HepG2 (cell line): ENCODE results near the gene TAPBP. TPM values are rescaled to one million over a fixed set of nuclear protein-coding genes. Genes with fewer than 3 reads are reported as not detected.

Experiments used
- ISX ChIP-seq: sonication (generic); formaldehyde crosslinking; conservative IDR thresholded peaks from 2 replicates; pipeline ENCODE4 v1.5.0; 2020; ENCODE audit warnings: missing genetic modification reagents
- KLF11 ChIP-seq: IDR thresholded peaks from 2 replicates; pipeline ENCODE4 v1.6.1; 2016; ENCODE audit warnings: missing compliant biosample characterization
- KLF16 ChIP-seq, 2 experiments: sonication (generic) in 1 of 2; formaldehyde crosslinking in 1 of 2; IDR thresholded peaks; 2 replicates each; pipeline versions ENCODE4 v1.6.1 to v1.8.0; 2016 to 2023; ENCODE audit warnings: missing genetic modification reagents in 2 of 2, missing compliant biosample characterization in 1 of 2
- MZF1 ChIP-seq: sonication (generic); formaldehyde crosslinking; IDR thresholded peaks from 2 replicates; pipeline ENCODE4 v1.8.1; 2023; ENCODE audit warnings: mild to moderate bottlenecking, missing genetic modification reagents, borderline replicate concordance
- NR3C1 ChIP-seq: sonication (generic); formaldehyde crosslinking; IDR thresholded peaks from 2 replicates; pipeline ENCODE4 v1.4.0; 2020; ENCODE audit warnings: missing genetic modification reagents
- PHF20 ChIP-seq: sonication (generic); formaldehyde crosslinking; IDR thresholded peaks from 2 replicates; pipeline ENCODE4 v1.5.0; 2020; ENCODE audit warnings: mild to moderate bottlenecking, missing genetic modification reagents
- RBM39 ChIP-seq: fragments of 200-400 bp; formaldehyde crosslinking; IDR thresholded peaks from one replicate; pipeline ENCODE4 v1.6.1; 2018; ENCODE audit warnings: antibody characterized with exemption, mild to moderate bottlenecking, low read depth, low read length; ENCODE audit not compliant: poor library complexity, severe bottlenecking
- THYN1 ChIP-seq: sonication (generic); formaldehyde crosslinking; IDR thresholded peaks from 2 replicates; pipeline ENCODE4 v1.8.1; 2023; ENCODE audit warnings: low read depth, mild to moderate bottlenecking, moderate library complexity, missing genetic modification reagents, borderline replicate concordance
- TRIM24 ChIP-seq: sonication (generic); formaldehyde crosslinking; IDR thresholded peaks from 2 replicates; pipeline ENCODE4 v1.8.0; 2022; ENCODE audit warnings: mild to moderate bottlenecking, missing genetic modification reagents
- TSC22D2 ChIP-seq: sonication (generic); formaldehyde crosslinking; IDR thresholded peaks from 2 replicates; pipeline ENCODE4 v1.5.1; 2020; ENCODE audit warnings: missing genetic modification reagents, mild to moderate bottlenecking, borderline replicate concordance
- ZEB1 ChIP-seq: IDR thresholded peaks from 2 replicates; pipeline ENCODE4 v1.6.1; 2012; ENCODE audit warnings: mild to moderate bottlenecking, low read depth, inconsistent platforms; ENCODE audit not compliant: insufficient replicate concordance
- ZFP36 ChIP-seq: fragments of 150-350 bp; IDR thresholded peaks from 2 replicates; pipeline ENCODE4 v1.6.1; 2018; ENCODE audit warnings: borderline replicate concordance, low read length, low read depth; ENCODE audit not compliant: partially characterized antibody
- ZFP82 ChIP-seq: sonication (generic); formaldehyde crosslinking; IDR thresholded peaks from 2 replicates; pipeline ENCODE4 v1.5.1; 2020; ENCODE audit warnings: mild to moderate bottlenecking, missing genetic modification reagents, borderline replicate concordance
- ZFX ChIP-seq: sonication (generic); formaldehyde crosslinking; IDR thresholded peaks from 2 replicates; pipeline ENCODE4 v1.4.0; 2020; ENCODE audit warnings: mild to moderate bottlenecking, low read depth, missing genetic modification reagents, moderate library complexity
- ZMYM3 ChIP-seq: sonication (generic); formaldehyde crosslinking; IDR thresholded peaks from 2 replicates; pipeline ENCODE4 v1.5.1; 2020; ENCODE audit warnings: mild to moderate bottlenecking, missing genetic modification reagents
- ZNF329 ChIP-seq: sonication (generic); formaldehyde crosslinking; IDR thresholded peaks from 2 replicates; pipeline ENCODE4 v1.9.0; 2021; ENCODE audit warnings: low read depth, mild to moderate bottlenecking, missing genetic modification reagents
- ZNF615 ChIP-seq: sonication (generic); formaldehyde crosslinking; IDR thresholded peaks from 2 replicates; pipeline ENCODE4 v1.5.0; 2020; ENCODE audit warnings: mild to moderate bottlenecking, missing genetic modification reagents, borderline replicate concordance
- ZNF713 ChIP-seq: sonication (generic); formaldehyde crosslinking; IDR thresholded peaks from 2 replicates; pipeline ENCODE4 v1.4.0; 2020; ENCODE audit warnings: mild to moderate bottlenecking, missing genetic modification reagents
- ZSCAN31 ChIP-seq: sonication (generic); formaldehyde crosslinking; IDR thresholded peaks from 2 replicates; pipeline ENCODE4 v1.5.0; 2020; ENCODE audit warnings: low read depth, mild to moderate bottlenecking, missing genetic modification reagents
- polyA plus RNA-seq, 8 experiments: library from polyadenylated mRNA; depleted of rRNA in 3 of 8; stranded (reverse) in 7 of 8; unstranded in 1 of 8; fragments of >200 nt; fragmentation: Illumina TruSeq in 4 of 8; extraction: Trizol in 4 of 8; gene quantifications; 2 replicates each; pipeline versions ENCODE4 v1.2.1 to v1.2.3, GENCODE V29; 2011 to 2016; ENCODE audit warnings: low read depth in 4 of 8, missing spikeins in 1 of 8, mixed read lengths in 1 of 8; ENCODE audit not compliant: insufficient read depth in 1 of 8
- total RNA-seq, 5 experiments: library from RNA; depleted of rRNA; stranded (reverse); fragments of >200 nt; fragmentation: Illumina TruSeq; extraction: Trizol; gene quantifications; 2 replicates each; pipeline ENCODE4 v1.2.3, GENCODE V29; 2016; ENCODE audit warnings: low read depth in 1 of 5
- TF ChIP-seq, protein P1 (sequence below): IDR thresholded peaks from 2 replicates; pipeline ENCODE4 v1.4.0; 2020; ENCODE audit warnings: mild to moderate bottlenecking, missing genetic modification reagents
- TF ChIP-seq, protein P2 (sequence below): sonication (generic); formaldehyde crosslinking; IDR thresholded peaks from 2 replicates; pipeline ENCODE4 v1.9.0; 2021; ENCODE audit warnings: missing genetic modification reagents, borderline replicate concordance
- TF ChIP-seq, protein P3 (sequence below): sonication (generic); formaldehyde crosslinking; IDR thresholded peaks from 2 replicates; pipeline ENCODE4 v1.8.1; 2023; ENCODE audit warnings: mild to moderate bottlenecking, missing genetic modification reagents

TAPBP gene
- total and polyA plus RNA-seq, 2 of the 13 experiments (the other 11 are each of a cell fraction or from before 2014, with no cell fraction given), result 27.4 to 32.3 TPM

DNA sequence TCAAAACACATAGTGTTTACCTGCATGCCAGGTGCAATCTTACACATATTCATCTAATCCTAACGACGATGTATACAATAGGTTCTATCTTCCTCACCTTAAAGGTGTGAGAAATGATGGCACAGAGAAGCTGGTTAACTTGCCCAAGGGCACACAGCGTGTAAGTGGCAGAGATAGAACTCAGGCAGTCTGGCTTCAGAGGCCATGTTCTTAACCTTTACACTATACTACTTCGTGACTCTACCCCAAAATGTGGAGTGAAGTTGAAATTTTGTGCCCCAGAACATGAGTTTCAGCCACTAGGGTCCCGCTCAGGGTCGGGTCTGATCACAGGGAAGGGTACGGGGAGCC is 42.8 kb downstream of the TAPBP start (continued):
- TF ChIP-seq KLF11 (CRISPR knock-in tag), result no peak
- TF ChIP-seq ZNF615 (CRISPR knock-in tag), result no peak
- TF ChIP-seq ZSCAN31 (CRISPR knock-in tag), result no peak
- TF ChIP-seq TSC22D2 (CRISPR knock-in tag), result no peak
- TF ChIP-seq ZFP36, result peak; percentile 72
- TF ChIP-seq, protein P1, sequence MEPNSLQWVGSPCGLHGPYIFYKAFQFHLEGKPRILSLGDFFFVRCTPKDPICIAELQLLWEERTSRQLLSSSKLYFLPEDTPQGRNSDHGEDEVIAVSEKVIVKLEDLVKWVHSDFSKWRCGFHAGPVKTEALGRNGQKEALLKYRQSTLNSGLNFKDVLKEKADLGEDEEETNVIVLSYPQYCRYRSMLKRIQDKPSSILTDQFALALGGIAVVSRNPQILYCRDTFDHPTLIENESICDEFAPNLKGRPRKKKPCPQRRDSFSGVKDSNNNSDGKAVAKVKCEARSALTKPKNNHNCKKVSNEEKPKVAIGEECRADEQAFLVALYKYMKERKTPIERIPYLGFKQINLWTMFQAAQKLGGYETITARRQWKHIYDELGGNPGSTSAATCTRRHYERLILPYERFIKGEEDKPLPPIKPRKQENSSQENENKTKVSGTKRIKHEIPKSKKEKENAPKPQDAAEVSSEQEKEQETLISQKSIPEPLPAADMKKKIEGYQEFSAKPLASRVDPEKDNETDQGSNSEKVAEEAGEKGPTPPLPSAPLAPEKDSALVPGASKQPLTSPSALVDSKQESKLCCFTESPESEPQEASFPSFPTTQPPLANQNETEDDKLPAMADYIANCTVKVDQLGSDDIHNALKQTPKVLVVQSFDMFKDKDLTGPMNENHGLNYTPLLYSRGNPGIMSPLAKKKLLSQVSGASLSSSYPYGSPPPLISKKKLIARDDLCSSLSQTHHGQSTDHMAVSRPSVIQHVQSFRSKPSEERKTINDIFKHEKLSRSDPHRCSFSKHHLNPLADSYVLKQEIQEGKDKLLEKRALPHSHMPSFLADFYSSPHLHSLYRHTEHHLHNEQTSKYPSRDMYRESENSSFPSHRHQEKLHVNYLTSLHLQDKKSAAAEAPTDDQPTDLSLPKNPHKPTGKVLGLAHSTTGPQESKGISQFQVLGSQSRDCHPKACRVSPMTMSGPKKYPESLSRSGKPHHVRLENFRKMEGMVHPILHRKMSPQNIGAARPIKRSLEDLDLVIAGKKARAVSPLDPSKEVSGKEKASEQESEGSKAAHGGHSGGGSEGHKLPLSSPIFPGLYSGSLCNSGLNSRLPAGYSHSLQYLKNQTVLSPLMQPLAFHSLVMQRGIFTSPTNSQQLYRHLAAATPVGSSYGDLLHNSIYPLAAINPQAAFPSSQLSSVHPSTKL (CRISPR knock-in tag), result no peak
- TF ChIP-seq ZEB1, result peak; percentile 18
- TF ChIP-seq, protein P2, sequence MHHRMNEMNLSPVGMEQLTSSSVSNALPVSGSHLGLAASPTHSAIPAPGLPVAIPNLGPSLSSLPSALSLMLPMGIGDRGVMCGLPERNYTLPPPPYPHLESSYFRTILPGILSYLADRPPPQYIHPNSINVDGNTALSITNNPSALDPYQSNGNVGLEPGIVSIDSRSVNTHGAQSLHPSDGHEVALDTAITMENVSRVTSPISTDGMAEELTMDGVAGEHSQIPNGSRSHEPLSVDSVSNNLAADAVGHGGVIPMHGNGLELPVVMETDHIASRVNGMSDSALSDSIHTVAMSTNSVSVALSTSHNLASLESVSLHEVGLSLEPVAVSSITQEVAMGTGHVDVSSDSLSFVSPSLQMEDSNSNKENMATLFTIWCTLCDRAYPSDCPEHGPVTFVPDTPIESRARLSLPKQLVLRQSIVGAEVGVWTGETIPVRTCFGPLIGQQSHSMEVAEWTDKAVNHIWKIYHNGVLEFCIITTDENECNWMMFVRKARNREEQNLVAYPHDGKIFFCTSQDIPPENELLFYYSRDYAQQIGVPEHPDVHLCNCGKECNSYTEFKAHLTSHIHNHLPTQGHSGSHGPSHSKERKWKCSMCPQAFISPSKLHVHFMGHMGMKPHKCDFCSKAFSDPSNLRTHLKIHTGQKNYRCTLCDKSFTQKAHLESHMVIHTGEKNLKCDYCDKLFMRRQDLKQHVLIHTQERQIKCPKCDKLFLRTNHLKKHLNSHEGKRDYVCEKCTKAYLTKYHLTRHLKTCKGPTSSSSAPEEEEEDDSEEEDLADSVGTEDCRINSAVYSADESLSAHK (CRISPR knock-in tag), result no peak
- no peak for TF ChIP-seq THYN1 (CRISPR knock-in tag)
- TF ChIP-seq ZNF329, result no peak
- TF ChIP-seq ZMYM3 (CRISPR knock-in tag), result peak; percentile 97
- TF ChIP-seq, protein P3, sequence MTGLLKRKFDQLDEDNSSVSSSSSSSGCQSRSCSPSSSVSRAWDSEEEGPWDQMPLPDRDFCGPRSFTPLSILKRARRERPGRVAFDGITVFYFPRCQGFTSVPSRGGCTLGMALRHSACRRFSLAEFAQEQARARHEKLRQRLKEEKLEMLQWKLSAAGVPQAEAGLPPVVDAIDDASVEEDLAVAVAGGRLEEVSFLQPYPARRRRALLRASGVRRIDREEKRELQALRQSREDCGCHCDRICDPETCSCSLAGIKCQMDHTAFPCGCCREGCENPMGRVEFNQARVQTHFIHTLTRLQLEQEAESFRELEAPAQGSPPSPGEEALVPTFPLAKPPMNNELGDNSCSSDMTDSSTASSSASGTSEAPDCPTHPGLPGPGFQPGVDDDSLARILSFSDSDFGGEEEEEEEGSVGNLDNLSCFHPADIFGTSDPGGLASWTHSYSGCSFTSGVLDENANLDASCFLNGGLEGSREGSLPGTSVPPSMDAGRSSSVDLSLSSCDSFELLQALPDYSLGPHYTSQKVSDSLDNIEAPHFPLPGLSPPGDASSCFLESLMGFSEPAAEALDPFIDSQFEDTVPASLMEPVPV (CRISPR knock-in tag), result no peak
- TF ChIP-seq PHF20 (CRISPR knock-in tag), result no peak
- TF ChIP-seq ZFP82 (CRISPR knock-in tag), result no peak
- no peak for TF ChIP-seq ZFX (CRISPR knock-in tag)
- TF ChIP-seq ISX, result no peak
- no peak for TF ChIP-seq RBM39
- TF ChIP-seq NR3C1, result no peak
- no peak for TF ChIP-seq MZF1 (CRISPR knock-in tag)
- no peak for TF ChIP-seq TRIM24 (CRISPR knock-in tag)
- no peak for TF ChIP-seq ZNF713 (CRISPR knock-in tag)
- no peak for TF ChIP-seq KLF16 (CRISPR knock-in tag; IDR thresholded peaks at IDR 0.05)
